ENCODE data around the gene TBL1X. TPM values are rescaled to one million over a fixed set of nuclear protein-coding genes. Genes with fewer than 3 reads are reported as not detected.

Gene TBL1X
- total RNA-seq, 1 donor from 2014 or later: 26.4 TPM

GRCh38 chrX:9619581-9619980, 154.7 kb downstream of the TBL1X start:
- no peak overlapping the region for H3K4me3 ChIP-seq (ENCODE audit: insufficient read depth, low read depth, low read length)
- H3K27me3 Mint-ChIP-seq (ENCODE audit: low read depth, unreplicated experiment): no peaks in the 10 kb centered on the region
- H3K36me3 Mint-ChIP-seq (ENCODE audit: low read depth, unreplicated experiment): peaks cover 2% of the 10 kb centered on the region
- no peaks in the 10 kb centered on the region for H3K27me3 ChIP-seq (ENCODE audit: insufficient read depth, low read length)
- no peak for FAIRE-seq
- no peaks in the 10 kb centered on the region for H3K36me3 ChIP-seq (ENCODE audit: insufficient read depth, low read length)
- TF ChIP-seq CTCF (IDR thresholded peaks at IDR 0.05; ENCODE audit: insufficient read depth, low read depth, low read length): no peak
- no peak for TF ChIP-seq EZH2 (IDR thresholded peaks at IDR 0.05; ENCODE audit: insufficient read depth, low read length)
- DNase-seq (ENCODE audit: low read depth): no peak
- H3K27ac ChIP-seq (ENCODE audit: low read depth, low read length): no peak overlapping the region
- H3K4me1 ChIP-seq (ENCODE audit: insufficient read depth, low read length): no peaks in the 10 kb centered on the region
- peaks cover 12% of the 10 kb centered on the region for H3K4me1 Mint-ChIP-seq (ENCODE audit: low read depth, unreplicated experiment)
- H3K27ac Mint-ChIP-seq (ENCODE audit: unreplicated experiment): no peak overlapping the region
- no peaks in the 10 kb centered on the region for H3K79me2 ChIP-seq (ENCODE audit: insufficient read depth, low read length)
- H3K9me3 ChIP-seq (ENCODE audit: insufficient read depth, low read depth, low read length): no peaks in the 10 kb centered on the region
- H3K4me2 ChIP-seq (ENCODE audit: low read length): no peak overlapping the region
- H4K20me1 ChIP-seq (ENCODE audit: insufficient read depth, low read length): no peaks in the 10 kb centered on the region
- H3K4me3 Mint-ChIP-seq (ENCODE audit: unreplicated experiment): no peak overlapping the region
- H2AFZ ChIP-seq (ENCODE audit: low read depth, low read length): no peak overlapping the region
- no peaks in the 10 kb centered on the region for H3K9me3 Mint-ChIP-seq (ENCODE audit: unreplicated experiment)
- H3K9ac ChIP-seq (ENCODE audit: low read length): no peak overlapping the region

GRCh38 chrX:9622128-9622527, 157.3 kb downstream of the TBL1X start:
- Histone ChIP-seq H3K4me3 (ENCODE audit: insufficient read depth, low read depth, low read length) (no peak overlapping the region), H3K27ac (ENCODE audit: low read depth, low read length) (no peak overlapping the region), H3K9me3 (ENCODE audit: insufficient read depth, low read depth, low read length) (no peaks in the 10 kb centered on the region), H3K4me2 (ENCODE audit: low read length) (no peak overlapping the region), H3K36me3 (ENCODE audit: insufficient read depth, low read length) (no peaks in the 10 kb centered on the region), H2AFZ (ENCODE audit: low read depth, low read length) (no peak overlapping the region), H3K27me3 (ENCODE audit: insufficient read depth, low read length) (no peaks in the 10 kb centered on the region), H3K79me2 (ENCODE audit: insufficient read depth, low read length) (no peaks in the 10 kb centered on the region), H4K20me1 (ENCODE audit: insufficient read depth, low read length) (no peaks in the 10 kb centered on the region), H3K9ac (ENCODE audit: low read length) (no peak overlapping the region), H3K4me1 (ENCODE audit: insufficient read depth, low read length) (no peaks in the 10 kb centered on the region)
- H3K27me3 Mint-ChIP-seq (ENCODE audit: low read depth, unreplicated experiment): no peaks in the 10 kb centered on the region
- DNase-seq (ENCODE audit: low read depth) (no peak), FAIRE-seq (no peak)
- no peak overlapping the region for H3K27ac Mint-ChIP-seq (ENCODE audit: unreplicated experiment)
- TF ChIP-seq EZH2 (IDR thresholded peaks at IDR 0.05; ENCODE audit: insufficient read depth, low read length) (no peak), CTCF (IDR thresholded peaks at IDR 0.05; ENCODE audit: insufficient read depth, low read depth, low read length) (no peak)
- peaks cover 12% of the 10 kb centered on the region for H3K4me1 Mint-ChIP-seq (ENCODE audit: low read depth, unreplicated experiment)
- H3K4me3 Mint-ChIP-seq (ENCODE audit: unreplicated experiment): no peak overlapping the region
- no peaks in the 10 kb centered on the region for H3K9me3 Mint-ChIP-seq (ENCODE audit: unreplicated experiment)
- H3K36me3 Mint-ChIP-seq (ENCODE audit: low read depth, unreplicated experiment): peaks cover 2% of the 10 kb centered on the region

GRCh38 chrX:9626379-9626778, 161.5 kb downstream of the TBL1X start:
- H3K4me3 ChIP-seq (ENCODE audit: insufficient read depth, low read depth, low read length): no peak overlapping the region
- DNase-seq (ENCODE audit: low read depth) (peak; percentile 41), FAIRE-seq (peak; percentile 26)
- Mint-ChIP-seq H3K9me3 (ENCODE audit: unreplicated experiment) (no peaks in the 10 kb centered on the region), H3K4me1 (ENCODE audit: low read depth, unreplicated experiment) (peaks cover 15% of the 10 kb centered on the region), H3K4me3 (ENCODE audit: unreplicated experiment) (no peak overlapping the region), H3K27me3 (ENCODE audit: low read depth, unreplicated experiment) (no peaks in the 10 kb centered on the region), H3K36me3 (ENCODE audit: low read depth, unreplicated experiment) (no peaks in the 10 kb centered on the region), H3K27ac (ENCODE audit: unreplicated experiment) (no peak overlapping the region)
- H3K27ac ChIP-seq (ENCODE audit: low read depth, low read length): no peak overlapping the region
- no peaks in the 10 kb centered on the region for H3K27me3 ChIP-seq (ENCODE audit: insufficient read depth, low read length)
- no peaks in the 10 kb centered on the region for H3K36me3 ChIP-seq (ENCODE audit: insufficient read depth, low read length)
- H4K20me1 ChIP-seq (ENCODE audit: insufficient read depth, low read length): no peaks in the 10 kb centered on the region
- TF ChIP-seq EZH2 (IDR thresholded peaks at IDR 0.05; ENCODE audit: insufficient read depth, low read length): no peak
- TF ChIP-seq CTCF (IDR thresholded peaks at IDR 0.05; ENCODE audit: insufficient read depth, low read depth, low read length): no peak
- H2AFZ ChIP-seq (ENCODE audit: low read depth, low read length): no peak overlapping the region
- no peaks in the 10 kb centered on the region for H3K9me3 ChIP-seq (ENCODE audit: insufficient read depth, low read depth, low read length)
- H3K4me1 ChIP-seq (ENCODE audit: insufficient read depth, low read length): no peaks in the 10 kb centered on the region
- no peak overlapping the region for H3K4me2 ChIP-seq (ENCODE audit: low read length)
- no peaks in the 10 kb centered on the region for H3K79me2 ChIP-seq (ENCODE audit: insufficient read depth, low read length)
- no peak overlapping the region for H3K9ac ChIP-seq (ENCODE audit: low read length)

All from astrocyte (in vitro differentiated cells and primary cell).